Panc1 (cell line): Measurements from ENCODE around the gene JUND. TPM values are rescaled to one million over a fixed set of nuclear protein-coding genes. Genes with fewer than 3 reads are reported as not detected.

ENCODE experiments used
- ATAC-seq: fragments of 200-7000 bp; cut with Tn5 transposase; 2 replicates; pipeline ENCODE4 v1.9.1; 2020; ENCODE audit warnings: mild to moderate bottlenecking, moderate library complexity
- BruUV-seq: library from RNA; stranded (reverse); fragments of 400-500 nt; replicated peaks from 2 replicates; lab custom pipeline; 2021; lab: Mats Ljungman, UMichigan
- CTCF ChIA-PET: fragments of 300-600 bp; sonication (Branson Sonifier 250); formaldehyde crosslinking; loops from one replicate; lab custom pipeline; 2022; ENCODE audit warnings: antibody characterized with exemption; lab: Charles Lee
- POLR2A ChIA-PET: fragments of 300-600 bp; sonication (Branson Sonifier 250); formaldehyde crosslinking; loops from one replicate; lab custom pipeline; 2022; ENCODE audit warnings: antibody characterized with exemption; lab: Charles Lee
- DNase-seq: peaks from one replicate; pipeline ENCODE4 v3.0.0-alpha.2; 2010; ENCODE audit warnings: low read depth, low spot score
- H3K27ac ChIP-seq: 2 replicates; pipeline ENCODE4 v1.5.1; 2011; ENCODE audit warnings: mild to moderate bottlenecking, low read length, inconsistent platforms
- H3K27me3 ChIP-seq: fragments of 200-500 bp; sonication (Bioruptor generic); 2 replicates; pipeline ENCODE4 v1.6.0; 2014; ENCODE audit warnings: low read length, inconsistent platforms; ENCODE audit not compliant: control insufficient read depth, insufficient read depth
- H3K36me3 ChIP-seq: fragments of 200-500 bp; sonication (Bioruptor generic); 2 replicates; pipeline ENCODE4 v1.5.1; 2014; ENCODE audit warnings: inconsistent platforms, mild to moderate bottlenecking, low read length, moderate library complexity; ENCODE audit not compliant: control insufficient read depth, insufficient read depth
- H3K4me1 ChIP-seq: 2 replicates; pipeline ENCODE4 v1.5.1; 2011; ENCODE audit warnings: inconsistent platforms, mild to moderate bottlenecking, low read length, moderate library complexity; ENCODE audit not compliant: control insufficient read depth, insufficient read depth
- H3K4me3 ChIP-seq, 2 experiments: 2 replicates each; pipeline ENCODE4 v1.5.1; 2011 to 2012; ENCODE audit warnings: low read depth in 2 of 2, low read length in 2 of 2, mild to moderate bottlenecking in 2 of 2, inconsistent platforms in 1 of 2, moderate library complexity in 1 of 2
- H3K9me3 ChIP-seq: fragments of 200-500 bp; sonication (Bioruptor generic); 2 replicates; pipeline ENCODE4 v1.5.1; 2014; ENCODE audit warnings: low read depth, mild to moderate bottlenecking, inconsistent platforms, low read length, moderate library complexity; ENCODE audit not compliant: control insufficient read depth, insufficient read depth
- CTCF ChIP-seq: fragments of 450-650 bp; IDR thresholded peaks from 2 replicates; pipeline ENCODE4 v1.5.1; 2017; ENCODE audit warnings: mild to moderate bottlenecking
- POLR2AphosphoS5 ChIP-seq: IDR thresholded peaks from 2 replicates; pipeline ENCODE4 v1.6.1; 2012; ENCODE audit warnings: mild to moderate bottlenecking, low read depth, low read length, moderate library complexity
- REST ChIP-seq, 2 experiments: IDR thresholded peaks; 2 replicates each; pipeline ENCODE4 v1.6.1; 2011 to 2012; ENCODE audit warnings: low read depth in 2 of 2, control low read depth in 1 of 2, low read length in 1 of 2, mild to moderate bottlenecking in 1 of 2, moderate library complexity in 1 of 2; ENCODE audit not compliant: insufficient read depth in 1 of 2
- SIN3A ChIP-seq: IDR thresholded peaks from 2 replicates; pipeline ENCODE4 v1.6.1; 2012; ENCODE audit warnings: low read depth, mild to moderate bottlenecking, low read length, moderate library complexity, borderline replicate concordance; ENCODE audit not compliant: insufficient read depth
- TCF7L2 ChIP-seq: IDR thresholded peaks from 2 replicates; pipeline ENCODE4 v1.6.1; 2011; ENCODE audit warnings: mild to moderate bottlenecking, low read depth, low read length, inconsistent platforms
- in situ Hi-C: cut with HindIII; loops from 2 replicates; pipeline ENCODE4 v1.10.0; 2016; ENCODE audit warnings: low sequenced_read_pairs, low pct_unique_long_range_greater_than_20kb
- intact Hi-C: fragments of 100-400 bp; cut with micrococcal nuclease; formaldehyde crosslinking; loops from one replicate; pipeline ENCODE4 v1.10.0; 2022; ENCODE audit not compliant: unreplicated experiment
- total RNA-seq: library from RNA; stranded (reverse); gene quantifications from one replicate; pipeline ENCODE4 v1.2.1, GENCODE V29; 2021; ENCODE audit not compliant: unreplicated experiment

Gene JUND
- total RNA-seq, 1 experiment from 2014 or later: 130 TPM

GRCh38 chr19:18253716-18254115 lies 27.7 kb downstream of the JUND start:
- no peaks in the 10 kb centered on the region for H3K27me3 ChIP-seq
- no peaks in the 10 kb centered on the region for H3K9me3 ChIP-seq
- in situ Hi-C loops (no loop called here), intact Hi-C loops (loop anchor here (5.0 kb wide), 1 partner anchor 46 kb away; no protein-coding TSS in a partner anchor)
- no peaks in the 10 kb centered on the region for H3K36me3 ChIP-seq
- DNase-seq: no peak
- H3K4me1 ChIP-seq: no peaks in the 10 kb centered on the region
- ChIA-PET CTCF (interaction anchor here (1.4 kb wide), 1 partner anchor 9 kb away, joined by 3 read pairs; no protein-coding TSS in a partner anchor), POLR2A (no interaction called here)
- ATAC-seq: no peak
- BruUV-seq: no TSS peak
- TF ChIP-seq CTCF: no peak
- TF ChIP-seq POLR2AphosphoS5: no peak
- no peak for TF ChIP-seq TCF7L2
- no peak for TF ChIP-seq REST (IDR thresholded peaks at IDR 0.05; ENCODE audit: insufficient read depth in 1 of 2, low read depth in 2 of 2, low read length in 1 of 2)
- no peak for TF ChIP-seq SIN3A
- no peak overlapping the region for H3K27ac ChIP-seq
- no peak overlapping the region for H3K4me3 ChIP-seq

GRCh38 chr19:18253130-18253529 lies 28.3 kb downstream of the JUND start:
- no peak overlapping the region for H3K27ac ChIP-seq
- H3K9me3 ChIP-seq: no peaks in the 10 kb centered on the region
- H3K4me1 ChIP-seq: no peaks in the 10 kb centered on the region
- no peak for DNase-seq
- no peaks in the 10 kb centered on the region for H3K36me3 ChIP-seq
- H3K4me3 ChIP-seq: no peak overlapping the region
- intact Hi-C loops: loop anchor here (5.0 kb wide), 1 partner anchor 46 kb away; no protein-coding TSS in a partner anchor
- ChIA-PET CTCF (interaction anchor here (0.6 to 1.4 kb wide), 3 partner anchors 10 to 51 kb away, joined by 3 to 4 read pairs (median 3); no protein-coding TSS in a partner anchor), POLR2A (interaction anchor here (0.7 kb wide), 1 partner anchor 89 kb away, joined by 3 read pairs; no protein-coding TSS in a partner anchor)
- ATAC-seq: no peak
- BruUV-seq: no TSS peak
- H3K27me3 ChIP-seq: no peaks in the 10 kb centered on the region
- TF ChIP-seq POLR2AphosphoS5 (no peak), REST (IDR thresholded peaks at IDR 0.05; ENCODE audit: insufficient read depth in 1 of 2, low read depth in 2 of 2, low read length in 1 of 2) (no peak), TCF7L2 (no peak), SIN3A (no peak), CTCF (no peak)
- in situ Hi-C loops: no loop called here
